Ramos (cell line): ENCODE measurements around the gene LRRFIP1.

Experiments
- in situ Hi-C: fragments of 300-500 bp; cut with MboI; formaldehyde crosslinking; loops from one replicate; pipeline ENCODE4 v1.14.3; 2022; ENCODE audit warnings: low sequenced_read_pairs; ENCODE audit not compliant: unreplicated experiment

LRRFIP1 gene

GRCh38 chr2:237616734-237617586 lies 10.4 kb upstream of the LRRFIP1 start:
- in situ Hi-C loops, result no loop called here

GRCh38 chr2:237617587-237617982 lies 9.8 kb upstream of the LRRFIP1 start:
- in situ Hi-C loops, result no loop called here

- in situ Hi-C loops, result no loop called here
Observed at GRCh38 chr2:237618449-237618848, 8.9 kb upstream of the LRRFIP1 start.

- in situ Hi-C loops, result no loop called here
Observed at GRCh38 chr2:237623428-237624403, 3.7 kb upstream of the LRRFIP1 start.

GRCh38 chr2:237624565-237624964 lies 2.8 kb upstream of the LRRFIP1 start:
- in situ Hi-C loops, result no loop called here

- in situ Hi-C loops, result no loop called here
Observed at GRCh38 chr2:237625216-237625705, 2.1 kb upstream of the LRRFIP1 start.

GRCh38 chr2:237625777-237626176 lies 1.6 kb upstream of the LRRFIP1 start:
- in situ Hi-C loops, result no loop called here

- in situ Hi-C loops, result no loop called here
Observed at GRCh38 chr2:237626813-237627440, 460 bp upstream of the LRRFIP1 start.

- in situ Hi-C loops, result no loop called here
Observed at GRCh38 chr2:237628247-237629187, 1.1 kb downstream of the LRRFIP1 start.

GRCh38 chr2:237629188-237629534 lies 1.8 kb downstream of the LRRFIP1 start:
- in situ Hi-C loops, result no loop called here

- in situ Hi-C loops, result no loop called here
Observed at GRCh38 chr2:237629739-237630138, 2.4 kb downstream of the LRRFIP1 start.

GRCh38 chr2:237630216-237631000 lies 3.0 kb downstream of the LRRFIP1 start:
- in situ Hi-C loops, result no loop called here

- in situ Hi-C loops, result no loop called here
Observed at GRCh38 chr2:237631007-237631785, 3.8 kb downstream of the LRRFIP1 start.

GRCh38 chr2:237631801-237632585 lies 4.6 kb downstream of the LRRFIP1 start:
- in situ Hi-C loops, result no loop called here

- in situ Hi-C loops, result no loop called here
Observed at GRCh38 chr2:237633061-237633561, 5.7 kb downstream of the LRRFIP1 start.

- in situ Hi-C loops, result no loop called here
Observed at GRCh38 chr2:237636578-237636977, 9.2 kb downstream of the LRRFIP1 start.
